Measurements from ENCODE around the gene NLRC5.
"Not testable (repeated sequence)": the region's sequence is repeated elsewhere in the genome, so short reads cannot be mapped to it uniquely, and the experiment has no call there.

NLRC5 gene

GRCh38 chr16:57069053-57069452 lies 79.7 kb downstream of the NLRC5 start:
- H3K79me1 ChIP-seq (ENCODE audit: low read depth, low read length) = no peaks in the 10 kb centered on the region
- H3K36me3 ChIP-seq (replicated peaks in 1 of 2; ENCODE audit: control insufficient read depth in 2 of 2, insufficient read depth in 2 of 2, low read length in 2 of 2) = no peaks in the 10 kb centered on the region
- no peak overlapping the region for H3K18ac ChIP-seq (ENCODE audit: low read length)
- H3K4me2 ChIP-seq (ENCODE audit: insufficient read depth, low read length, poor library complexity, severe bottlenecking) = no peak overlapping the region
- no peak overlapping the region for H4K8ac ChIP-seq (ENCODE audit: low read depth, low read length)
- H2BK12ac ChIP-seq (ENCODE audit: low read length) = no peak overlapping the region
- DNase-seq (ENCODE audit: low spot score) = no peak
- H3K4ac ChIP-seq (ENCODE audit: low read length) = no peak overlapping the region
- no peaks in the 10 kb centered on the region for H3K9me3 ChIP-seq (replicated peaks in 1 of 2; ENCODE audit: control insufficient read depth in 2 of 2, insufficient read depth in 1 of 2, low read depth in 1 of 2, low read length in 2 of 2)
- H3K27ac ChIP-seq (replicated peaks; ENCODE audit: low read length) = no peak overlapping the region
- no peak overlapping the region for H3K14ac ChIP-seq (ENCODE audit: low read length)
- no peak overlapping the region for H3K4me3 ChIP-seq (ENCODE audit: low read length in 2 of 2)
- no peak overlapping the region for H2AK5ac ChIP-seq (ENCODE audit: low read depth, low read length)
- H2BK15ac ChIP-seq (ENCODE audit: low read length) = no peak overlapping the region
- H2AFZ ChIP-seq (ENCODE audit: low read length) = no peak overlapping the region
- H3K23ac ChIP-seq (ENCODE audit: low read depth, low read length, poor library complexity) = no peak overlapping the region
- H3K27me3 ChIP-seq (ENCODE audit: control insufficient read depth in 3 of 3, insufficient read depth in 3 of 3, low read depth in 1 of 3, low read length in 3 of 3) = peaks cover 0 to 41% (median 0%) of the 10 kb centered on the region in 3 experiments
- WGBS, 2 donors (ENCODE audit: extremely low coverage in 2 of 2, insufficient read length in 2 of 2, insufficient replicate concordance in 1 of 2) = no CpG with 5 or more reads among the region's 7 CpGs
- H3K9ac ChIP-seq (ENCODE audit: low read depth, low read length, poor library complexity) = no peak overlapping the region
- H3K4me1 ChIP-seq (ENCODE audit: control insufficient read depth in 2 of 2, insufficient read depth in 1 of 2, low read depth in 1 of 2, low read length in 2 of 2) = peaks cover 0 to 8% of the 10 kb centered on the region in 2 donors
- no peak overlapping the region for H4K91ac ChIP-seq (ENCODE audit: low read depth, low read length, poor library complexity)
- no peak overlapping the region for H2BK5ac ChIP-seq (ENCODE audit: low read length)
- H2BK120ac ChIP-seq (ENCODE audit: low read depth, low read length) = no peak overlapping the region

GRCh38 chr16:57069635-57070370 lies 80.4 kb downstream of the NLRC5 start:
- whole genome bisulfite sequencing, 2 donors (ENCODE audit: extremely low coverage in 2 of 2, insufficient read length in 2 of 2, insufficient replicate concordance in 1 of 2) = no CpG with 5 or more reads among the region's 8 CpGs
- Histone ChIP-seq H3K9me3 (replicated peaks in 1 of 2; ENCODE audit: control insufficient read depth in 2 of 2, insufficient read depth in 1 of 2, low read depth in 1 of 2, low read length in 2 of 2) (no peaks in the 10 kb centered on the region), H3K36me3 (replicated peaks in 1 of 2; ENCODE audit: control insufficient read depth in 2 of 2, insufficient read depth in 2 of 2, low read length in 2 of 2) (no peaks in the 10 kb centered on the region), H3K4me2 (ENCODE audit: insufficient read depth, low read length, poor library complexity, severe bottlenecking) (no peak overlapping the region), H2BK5ac (ENCODE audit: low read length) (peak overlapping the region; percentile 46), H3K18ac (ENCODE audit: low read length) (peak overlapping the region; percentile 75), H3K79me1 (ENCODE audit: low read depth, low read length) (no peaks in the 10 kb centered on the region), H4K91ac (ENCODE audit: low read depth, low read length, poor library complexity) (peak overlapping the region; percentile 5), H3K4me3 (ENCODE audit: low read length in 2 of 2) (peak overlapping the region in 1 of 2 donors; percentile 45), H3K27ac (replicated peaks; ENCODE audit: low read length) (no peak overlapping the region), H3K27me3 (ENCODE audit: control insufficient read depth in 3 of 3, insufficient read depth in 3 of 3, low read depth in 1 of 3, low read length in 3 of 3) (peaks cover 0 to 41% (median 0%) of the 10 kb centered on the region in 3 experiments), H2AFZ (ENCODE audit: low read length) (no peak overlapping the region), H3K4ac (ENCODE audit: low read length) (no peak overlapping the region), H3K4me1 (ENCODE audit: control insufficient read depth in 2 of 2, insufficient read depth in 1 of 2, low read depth in 1 of 2, low read length in 2 of 2) (peaks cover 0 to 8% of the 10 kb centered on the region in 2 donors), H2BK12ac (ENCODE audit: low read length) (peak overlapping the region; percentile 63), H3K23ac (ENCODE audit: low read depth, low read length, poor library complexity) (peak overlapping the region; percentile 66), H3K9ac (ENCODE audit: low read depth, low read length, poor library complexity) (peak overlapping the region; percentile 27), H4K8ac (ENCODE audit: low read depth, low read length) (no peak overlapping the region), H2AK5ac (ENCODE audit: low read depth, low read length) (peak overlapping the region; percentile 49), H2BK120ac (ENCODE audit: low read depth, low read length) (no peak overlapping the region), H3K14ac (ENCODE audit: low read length) (peak overlapping the region; percentile 12), H2BK15ac (ENCODE audit: low read length) (peak overlapping the region; percentile 16)
- DNase-seq (ENCODE audit: low spot score) = no peak

- Histone ChIP-seq H3K27ac (replicated peaks; ENCODE audit: low read length) (no peak overlapping the region), H3K4ac (ENCODE audit: low read length) (no peak overlapping the region), H3K18ac (ENCODE audit: low read length) (no peak overlapping the region), H3K14ac (ENCODE audit: low read length) (no peak overlapping the region), H3K9ac (ENCODE audit: low read depth, low read length, poor library complexity) (peak overlapping the region; percentile 27), H2BK5ac (ENCODE audit: low read length) (peak overlapping the region; percentile 46), H2BK120ac (ENCODE audit: low read depth, low read length) (no peak overlapping the region), H4K91ac (ENCODE audit: low read depth, low read length, poor library complexity) (peak overlapping the region; percentile 5), H3K23ac (ENCODE audit: low read depth, low read length, poor library complexity) (peak overlapping the region; percentile 66), H3K79me1 (ENCODE audit: low read depth, low read length) (no peaks in the 10 kb centered on the region), H3K9me3 (replicated peaks in 1 of 2; ENCODE audit: control insufficient read depth in 2 of 2, insufficient read depth in 1 of 2, low read depth in 1 of 2, low read length in 2 of 2) (no peaks in the 10 kb centered on the region), H3K36me3 (replicated peaks in 1 of 2; ENCODE audit: control insufficient read depth in 2 of 2, insufficient read depth in 2 of 2, low read length in 2 of 2) (no peaks in the 10 kb centered on the region), H3K4me3 (ENCODE audit: low read length in 2 of 2) (no peak overlapping the region), H3K27me3 (ENCODE audit: control insufficient read depth in 3 of 3, insufficient read depth in 3 of 3, low read depth in 1 of 3, low read length in 3 of 3) (peaks cover 0 to 41% (median 0%) of the 10 kb centered on the region in 3 experiments), H2BK15ac (ENCODE audit: low read length) (peak overlapping the region; percentile 16), H2AK5ac (ENCODE audit: low read depth, low read length) (peak overlapping the region; percentile 49), H3K4me1 (ENCODE audit: control insufficient read depth in 2 of 2, insufficient read depth in 1 of 2, low read depth in 1 of 2, low read length in 2 of 2) (peaks cover 0 to 8% of the 10 kb centered on the region in 2 donors), H2BK12ac (ENCODE audit: low read length) (peak overlapping the region; percentile 63), H3K4me2 (ENCODE audit: insufficient read depth, low read length, poor library complexity, severe bottlenecking) (no peak overlapping the region), H4K8ac (ENCODE audit: low read depth, low read length) (no peak overlapping the region), H2AFZ (ENCODE audit: low read length) (no peak overlapping the region)
- no peak for DNase-seq (ENCODE audit: low spot score)
- WGBS, 2 donors (ENCODE audit: extremely low coverage in 2 of 2, insufficient read length in 2 of 2, insufficient replicate concordance in 1 of 2) = no CpG with 5 or more reads among the region's 2 CpGs
Observed at GRCh38 chr16:57070424-57070823, 81.1 kb downstream of the NLRC5 start.

GRCh38 chr16:57071081-57071732 lies 81.8 kb downstream of the NLRC5 start:
- not testable (repeated sequence) for H3K18ac ChIP-seq (ENCODE audit: low read length); H3K23ac ChIP-seq (ENCODE audit: low read depth, low read length, poor library complexity)
- 100% methylated on average over 2 to 4 of the region's 4 CpGs for WGBS, 2 donors (ENCODE audit: extremely low coverage in 2 of 2, insufficient read length in 2 of 2, insufficient replicate concordance in 1 of 2)

More at GRCh38 chr16:57071081-57071732, 81.8 kb downstream of the NLRC5 start:
- not testable (repeated sequence) for H2BK15ac ChIP-seq (ENCODE audit: low read length); H4K8ac ChIP-seq (ENCODE audit: low read depth, low read length); H4K91ac ChIP-seq (ENCODE audit: low read depth, low read length, poor library complexity); H2BK5ac ChIP-seq (ENCODE audit: low read length); DNase-seq (ENCODE audit: low spot score); H3K36me3 ChIP-seq (replicated peaks in 1 of 2; ENCODE audit: control insufficient read depth in 2 of 2, insufficient read depth in 2 of 2, low read length in 2 of 2); H3K9ac ChIP-seq (ENCODE audit: low read depth, low read length, poor library complexity); H3K4ac ChIP-seq (ENCODE audit: low read length); H3K4me3 ChIP-seq (ENCODE audit: low read length in 2 of 2); H3K27ac ChIP-seq (replicated peaks; ENCODE audit: low read length); H2AFZ ChIP-seq (ENCODE audit: low read length); H3K4me1 ChIP-seq (ENCODE audit: control insufficient read depth in 2 of 2, insufficient read depth in 1 of 2, low read depth in 1 of 2, low read length in 2 of 2); H3K4me2 ChIP-seq (ENCODE audit: insufficient read depth, low read length, poor library complexity, severe bottlenecking); H2BK12ac ChIP-seq (ENCODE audit: low read length); H3K14ac ChIP-seq (ENCODE audit: low read length); H3K79me1 ChIP-seq (ENCODE audit: low read depth, low read length); H2AK5ac ChIP-seq (ENCODE audit: low read depth, low read length); H2BK120ac ChIP-seq (ENCODE audit: low read depth, low read length); H3K9me3 ChIP-seq (replicated peaks in 1 of 2; ENCODE audit: control insufficient read depth in 2 of 2, insufficient read depth in 1 of 2, low read depth in 1 of 2, low read length in 2 of 2)
- peaks cover 0 to 38% (median 0%) of the 10 kb centered on the region in 3 experiments for H3K27me3 ChIP-seq (ENCODE audit: control insufficient read depth in 3 of 3, insufficient read depth in 3 of 3, low read depth in 1 of 3, low read length in 3 of 3)
